WTC11 (cell line): Measurements from ENCODE around the gene CPNE9. TPM values are rescaled to one million over a fixed set of nuclear protein-coding genes. Genes with fewer than 3 reads are reported as not detected.

ENCODE experiments used
- ATAC-seq: fragments of 200-7000 bp; cut with Tn5 transposase; 2 replicates; pipeline ENCODE4 v1.10.0; 2021; ENCODE audit warnings: mild to moderate bottlenecking, moderate library complexity
- CTCF ChIA-PET: fragments of 300-600 bp; sonication (Branson Sonifier 250); formaldehyde crosslinking; loops from one replicate; lab custom pipeline; 2021; ENCODE audit warnings: antibody characterized with exemption; lab: Charles Lee
- POLR2A ChIA-PET: fragments of 350-600 bp; sonication (Branson Sonifier 250); formaldehyde crosslinking; loops from one replicate; lab custom pipeline; 2021; ENCODE audit warnings: antibody characterized with exemption; lab: Charles Lee
- DNase-seq: peaks from one replicate; pipeline ENCODE4 v3.0.0; 2021; ENCODE audit warnings: low spot score
- H3K27ac Mint-ChIP-seq: 2 replicates; pipeline ENCODE4 v1.8.0; 2021; ENCODE audit warnings: mixed read lengths
- H3K27me3 Mint-ChIP-seq: 2 replicates; pipeline ENCODE4 v1.8.0; 2021; ENCODE audit warnings: low read depth, mild to moderate bottlenecking, moderate library complexity, mixed read lengths
- H3K36me3 Mint-ChIP-seq: 2 replicates; pipeline ENCODE4 v1.8.0; 2021; ENCODE audit warnings: mixed read lengths
- H3K4me1 Mint-ChIP-seq: 2 replicates; pipeline ENCODE4 v1.8.0; 2022; ENCODE audit warnings: mixed read lengths
- H3K4me3 Mint-ChIP-seq: 2 replicates; pipeline ENCODE4 v1.8.0; 2021; ENCODE audit warnings: mild to moderate bottlenecking, moderate library complexity, mixed read lengths
- H3K9me3 Mint-ChIP-seq: 2 replicates; pipeline ENCODE4 v1.8.0; 2021; ENCODE audit warnings: mixed read lengths
- ARID4B ChIP-seq: sonication (generic); formaldehyde crosslinking; IDR thresholded peaks from 2 replicates; pipeline ENCODE4 v1.8.0; 2023; ENCODE audit warnings: missing genetic modification reagents, mild to moderate bottlenecking, borderline replicate concordance
- E2F5 ChIP-seq: sonication (generic); formaldehyde crosslinking; IDR thresholded peaks from 2 replicates; pipeline ENCODE4 v1.8.1; 2022; ENCODE audit warnings: mild to moderate bottlenecking, moderate library complexity, missing genetic modification reagents
- FOXK1 ChIP-seq: sonication (generic); formaldehyde crosslinking; IDR thresholded peaks from 2 replicates; pipeline ENCODE4 v1.8.0; 2022; ENCODE audit warnings: mild to moderate bottlenecking, moderate library complexity, missing genetic modification reagents
- HMGXB4 ChIP-seq: sonication (generic); formaldehyde crosslinking; IDR thresholded peaks from 2 replicates; pipeline ENCODE4 v1.8.1; 2023; ENCODE audit warnings: mild to moderate bottlenecking, moderate library complexity, missing genetic modification reagents
- MXD4 ChIP-seq: fragments of 250-450 bp; sonication (Bioruptor Pico); IDR thresholded peaks from 2 replicates; pipeline ENCODE4 v1.8.0; 2021; ENCODE audit warnings: mild to moderate bottlenecking, moderate library complexity, borderline replicate concordance
- NFYB ChIP-seq: sonication (generic); formaldehyde crosslinking; conservative IDR thresholded peaks from 2 replicates; pipeline ENCODE4 v1.8.0; 2022; ENCODE audit warnings: low read depth, missing genetic modification reagents
- NR2C2 ChIP-seq: sonication (generic); formaldehyde crosslinking; IDR thresholded peaks from 2 replicates; pipeline ENCODE4 v1.8.0; 2022; ENCODE audit warnings: mild to moderate bottlenecking, missing genetic modification reagents
- SMAD3 ChIP-seq: sonication (generic); formaldehyde crosslinking; IDR thresholded peaks from 2 replicates; pipeline ENCODE4 v1.8.0; 2022; ENCODE audit warnings: missing genetic modification reagents, mild to moderate bottlenecking, borderline replicate concordance
- SMAD4 ChIP-seq: sonication (generic); formaldehyde crosslinking; IDR thresholded peaks from 2 replicates; pipeline ENCODE4 v1.8.0; 2022; ENCODE audit warnings: mild to moderate bottlenecking, missing genetic modification reagents
- TEAD4 ChIP-seq: sonication (generic); formaldehyde crosslinking; IDR thresholded peaks from 2 replicates; pipeline ENCODE4 v1.8.0; 2022; ENCODE audit warnings: mild to moderate bottlenecking, missing genetic modification reagents
- USF1 ChIP-seq: sonication (generic); formaldehyde crosslinking; IDR thresholded peaks from 2 replicates; pipeline ENCODE4 v1.8.0; 2022; ENCODE audit warnings: mild to moderate bottlenecking, missing genetic modification reagents
- ZMAT4 ChIP-seq: fragments of 250-450 bp; sonication (Bioruptor Pico); IDR thresholded peaks from 2 replicates; pipeline ENCODE4 v1.9.0; 2021; ENCODE audit warnings: mild to moderate bottlenecking
- ZNF121 ChIP-seq: sonication (generic); formaldehyde crosslinking; IDR thresholded peaks from 2 replicates; pipeline ENCODE4 v1.8.0; 2023; ENCODE audit warnings: missing genetic modification reagents
- ZNF281 ChIP-seq: sonication (generic); formaldehyde crosslinking; IDR thresholded peaks from 2 replicates; pipeline ENCODE4 v1.8.0; 2023; ENCODE audit warnings: mild to moderate bottlenecking, missing genetic modification reagents
- ZNF317 ChIP-seq: sonication (generic); formaldehyde crosslinking; IDR thresholded peaks from 2 replicates; pipeline ENCODE4 v1.8.1; 2023; ENCODE audit warnings: low read depth, mild to moderate bottlenecking, moderate library complexity, missing genetic modification reagents, borderline replicate concordance
- ZNF532 ChIP-seq: fragments of 250-450 bp; sonication (Bioruptor Pico); IDR thresholded peaks from 2 replicates; pipeline ENCODE4 v1.9.0; 2021; ENCODE audit warnings: mild to moderate bottlenecking, borderline replicate concordance
- ZNF671 ChIP-seq: fragments of 250-450 bp; sonication (Bioruptor Pico); IDR thresholded peaks from 2 replicates; pipeline ENCODE4 v1.8.0; 2021; ENCODE audit warnings: mild to moderate bottlenecking
- total RNA-seq: library from RNA; stranded (reverse); gene quantifications from 3 replicates; pipeline ENCODE4 v1.2.3, GENCODE V29; 2021

Gene CPNE9
- total RNA-seq, 1 experiment from 2014 or later, result 3.2 TPM

- Mint-ChIP-seq H3K9me3 (no peaks in the 10 kb centered on the region), H3K27me3 (no peaks in the 10 kb centered on the region), H3K36me3 (peaks cover 45% of the 10 kb centered on the region), H3K4me1 (peaks cover 11% of the 10 kb centered on the region), H3K27ac (peak within 1 kb of the TSS; percentile 99), H3K4me3 (peak within 1 kb of the TSS; percentile 98)
- CTCF ChIA-PET, result interaction anchor here (0.6 to 2.7 kb wide), 15 partner anchors 10 to 249 kb away, joined by 3 to 21 read pairs (median 4); partner anchors contain the start of genes ARPC4, BRPF1 and TADA3
- ATAC-seq, result peak; percentile 96
- POLR2A ChIA-PET, result interaction anchor here (1.0 to 2.2 kb wide), 8 partner anchors 14 to 43 kb away, joined by 3 to 14 read pairs (median 4); partner anchors contain the start of genes ARPC4, BRPF1, CAMK1 and TADA3
- DNase-seq, result peak; percentile 96
- TF ChIP-seq HMGXB4 (0 out of 2 replicates have a peak, but pooled peaks have one; percentile 9), E2F5 (0 out of 2 replicates have a peak, but pooled peaks have one; percentile 22), ZNF281 (CRISPR knock-in tag) (no peak), MXD4 (CRISPR knock-in tag) (no peak), SMAD3 (CRISPR knock-in tag) (peak; percentile 82; the same call in 1 of the 2 replicates), ARID4B (no peak; the same call in 1 of the 2 replicates), ZNF121 (CRISPR knock-in tag) (peak; percentile 93), ZNF671 (CRISPR knock-in tag) (no peak), ZMAT4 (no peak), ZNF532 (CRISPR knock-in tag) (no peak), TEAD4 (no peak), FOXK1 (peak; percentile 73), USF1 (CRISPR knock-in tag) (no peak), NFYB (CRISPR knock-in tag) (peak; percentile 56), SMAD4 (CRISPR knock-in tag) (no peak), NR2C2 (CRISPR knock-in tag) (no peak), ZNF317 (CRISPR knock-in tag) (no peak)
Measured at GRCh38 chr3:9749645-9750555, 46.3 kb downstream of the CPNE9 start, which contains the start of gene OGG1. OGG1 (plus strand) TSS chr3:9749952; CDS start chr3:9750287, 335 bp downstream.
